SK-N-SH treated with all-trans-retinoic acid at 6 μM for 48 hours (cell line): ENCODE data around the gene KIF26A.

Source experiments
- CREB5 ChIP-seq: fragments of 250-450 bp; sonication (Bioruptor Pico); IDR thresholded peaks from 2 replicates; pipeline ENCODE4 v1.5.1; 2020; ENCODE audit warnings: low read depth, mild to moderate bottlenecking, moderate library complexity
- CSRNP3 ChIP-seq: fragments of 250-450 bp; sonication (Bioruptor Pico); IDR thresholded peaks from 2 replicates; pipeline ENCODE4 v1.5.1; 2021; ENCODE audit warnings: mild to moderate bottlenecking, moderate library complexity
- PATZ1 ChIP-seq: fragments of 250-450 bp; sonication (Bioruptor Pico); IDR thresholded peaks from 2 replicates; pipeline ENCODE4 v1.8.0; 2020; ENCODE audit warnings: mild to moderate bottlenecking, moderate library complexity, borderline replicate concordance
- POU6F1 ChIP-seq: fragments of 250-450 bp; sonication (Bioruptor Pico); IDR thresholded peaks from 2 replicates; pipeline ENCODE4 v1.8.0; 2021; ENCODE audit warnings: low read depth, mild to moderate bottlenecking, moderate library complexity, borderline replicate concordance
- PPARA ChIP-seq: fragments of 250-450 bp; sonication (Bioruptor Pico); IDR thresholded peaks from 2 replicates; pipeline ENCODE4 v1.5.0; 2020; ENCODE audit warnings: mild to moderate bottlenecking, borderline replicate concordance
- RARB ChIP-seq: fragments of 250-450 bp; sonication (Bioruptor Pico); IDR thresholded peaks from 2 replicates; pipeline ENCODE4 v1.8.0; 2021; ENCODE audit warnings: mild to moderate bottlenecking, moderate library complexity
- SNAI2 ChIP-seq: fragments of 250-450 bp; sonication (Bioruptor Pico); IDR thresholded peaks from 2 replicates; pipeline ENCODE4 v1.5.0; 2020; ENCODE audit warnings: mild to moderate bottlenecking, moderate library complexity
- TSHZ2 ChIP-seq: fragments of 250-450 bp; sonication (Bioruptor Pico); IDR thresholded peaks from 2 replicates; pipeline ENCODE4 v1.5.0; 2020; ENCODE audit warnings: mild to moderate bottlenecking, moderate library complexity

- TF ChIP-seq CREB5 (CRISPR knock-in tag), result no peak
- no peak for TF ChIP-seq CSRNP3 (CRISPR knock-in tag)
- no peak for TF ChIP-seq PATZ1 (CRISPR knock-in tag)
- no peak for TF ChIP-seq SNAI2 (CRISPR knock-in tag)
- TF ChIP-seq RARB (CRISPR knock-in tag), result no peak
- no peak for TF ChIP-seq TSHZ2
- no peak for TF ChIP-seq POU6F1 (CRISPR knock-in tag)
- TF ChIP-seq PPARA (CRISPR knock-in tag), result no peak
Observed at GRCh38 chr14:104171895-104172294, 33.5 kb downstream of the KIF26A start.
